ENCODE results near the gene VWA2.
"Not testable (repeated sequence)": the region's sequence is repeated elsewhere in the genome, so short reads cannot be mapped to it uniquely, and the experiment has no call there.

Gene VWA2

GRCh38 chr10:114320249-114321116, 81.4 kb downstream of the VWA2 start:
- no peak for DNase-seq

- DNase-seq = no peak
Observed at GRCh38 chr10:114322344-114322743, 83.3 kb downstream of the VWA2 start.

GRCh38 chr10:114323023-114323422, 84.0 kb downstream of the VWA2 start:
- DNase-seq = no peak

DNA sequence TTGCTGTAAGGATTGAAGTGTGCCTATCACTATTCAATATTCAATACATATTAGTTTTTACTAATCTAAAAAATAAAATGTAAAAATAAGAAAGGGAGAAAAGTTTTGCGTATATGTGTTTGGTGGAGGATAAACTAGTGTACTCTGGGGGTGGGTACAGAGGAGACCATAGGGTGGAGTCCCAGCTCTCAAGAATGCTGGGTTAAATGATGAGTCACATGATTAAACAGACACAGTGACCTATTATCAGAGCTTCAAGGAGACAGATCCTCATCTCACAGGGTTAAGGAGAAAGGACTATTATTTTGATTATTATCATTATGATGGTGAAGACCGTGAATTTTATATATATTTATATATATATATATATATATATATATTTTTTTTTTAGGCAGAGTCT, 87.7 kb downstream of the VWA2 start:
- no peak for DNase-seq

- no peak for DNase-seq
Observed at GRCh38 chr10:114327537-114328440, 88.7 kb downstream of the VWA2 start.

GRCh38 chr10:114328441-114328812, 89.4 kb downstream of the VWA2 start:
- DNase-seq = no peak

- DNase-seq = no peak
Observed at GRCh38 chr10:114328874-114329273, 89.8 kb downstream of the VWA2 start.

DNA sequence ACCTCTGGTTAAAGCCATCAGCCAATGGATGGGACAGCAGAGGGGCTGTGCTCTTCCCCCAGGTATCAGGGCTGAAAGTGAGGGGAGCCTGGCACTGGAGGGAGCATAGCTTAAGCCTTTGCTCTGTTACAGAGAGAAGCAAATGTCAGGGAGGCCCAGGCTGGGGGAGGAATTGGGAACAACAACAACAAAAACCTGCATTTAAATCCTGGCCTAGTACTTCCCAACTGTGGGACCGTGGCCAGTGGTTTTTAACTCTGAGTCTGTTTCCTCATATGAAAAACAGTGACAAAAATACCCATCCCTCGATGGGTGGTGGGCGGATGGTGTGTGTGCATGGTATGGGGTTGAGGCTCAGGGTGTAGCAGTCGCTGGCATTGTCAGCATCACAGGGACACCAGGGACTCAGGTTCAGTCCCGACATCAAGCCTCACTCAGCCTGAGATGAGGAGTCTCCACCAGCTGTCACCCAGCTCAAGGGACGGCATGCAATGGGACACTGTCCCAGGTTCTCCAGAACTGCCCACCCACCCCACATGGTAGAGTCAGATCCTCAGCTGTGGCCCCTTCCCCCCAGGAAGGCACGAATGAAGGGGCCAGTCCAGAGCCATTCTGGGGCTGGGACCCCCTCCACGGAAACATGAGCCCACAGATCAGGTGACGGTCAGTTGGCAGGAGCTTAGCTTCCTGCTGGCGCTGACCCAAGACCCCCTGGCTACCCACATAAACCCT, 90.7 kb downstream of the VWA2 start:
- DNase-seq = no peak

DNA sequence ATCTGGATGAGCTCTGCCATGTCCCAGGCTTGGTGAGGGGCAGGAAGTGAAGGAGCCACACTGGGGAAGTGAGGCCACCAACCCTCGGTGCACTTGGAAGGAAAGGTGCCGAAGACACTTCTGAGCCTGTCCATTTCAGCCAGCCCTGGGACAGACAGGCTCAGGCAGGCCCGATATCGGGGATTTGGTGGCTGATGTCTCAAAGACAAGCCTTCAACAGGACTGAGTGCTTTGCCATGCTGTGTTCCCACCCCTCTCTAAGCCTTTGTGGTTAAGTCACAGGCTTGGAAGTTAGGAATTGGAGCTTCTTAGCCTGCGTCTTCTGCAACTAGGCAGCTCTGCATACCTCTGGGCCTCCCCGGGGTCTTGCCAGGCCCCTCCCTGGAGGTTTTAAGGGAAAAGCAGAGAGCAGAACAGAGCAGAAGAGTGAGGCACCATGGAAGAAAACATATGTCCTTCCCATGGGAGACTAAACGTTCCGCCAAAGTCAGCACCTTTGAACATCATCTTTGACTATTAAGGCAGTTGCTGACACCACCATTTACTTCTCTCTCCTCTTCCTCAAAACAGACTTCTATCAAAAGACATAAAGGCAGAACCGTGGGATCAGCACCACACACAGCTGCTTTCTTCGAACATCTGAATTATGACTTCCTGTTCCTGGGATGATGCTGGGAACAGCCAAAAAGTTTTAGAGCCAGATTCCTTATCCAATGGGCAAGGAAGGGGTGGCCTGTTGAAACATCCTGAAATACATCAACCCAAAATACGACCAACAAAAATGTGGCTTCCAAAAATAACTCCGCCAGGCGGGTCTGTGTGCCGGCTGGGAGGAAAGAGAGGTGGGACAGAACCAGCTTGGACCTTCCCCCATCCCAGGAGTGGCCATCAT, 93.5 kb downstream of the VWA2 start:
- DNase-seq = no peak

GRCh38 chr10:114333441-114333840, 94.4 kb downstream of the VWA2 start:
- not testable (repeated sequence) for DNase-seq

- no peak for DNase-seq
Observed at GRCh38 chr10:114334301-114334700, 95.2 kb downstream of the VWA2 start.

- no peak for DNase-seq
Observed at GRCh38 chr10:114335614-114336013, 96.6 kb downstream of the VWA2 start.

DNA sequence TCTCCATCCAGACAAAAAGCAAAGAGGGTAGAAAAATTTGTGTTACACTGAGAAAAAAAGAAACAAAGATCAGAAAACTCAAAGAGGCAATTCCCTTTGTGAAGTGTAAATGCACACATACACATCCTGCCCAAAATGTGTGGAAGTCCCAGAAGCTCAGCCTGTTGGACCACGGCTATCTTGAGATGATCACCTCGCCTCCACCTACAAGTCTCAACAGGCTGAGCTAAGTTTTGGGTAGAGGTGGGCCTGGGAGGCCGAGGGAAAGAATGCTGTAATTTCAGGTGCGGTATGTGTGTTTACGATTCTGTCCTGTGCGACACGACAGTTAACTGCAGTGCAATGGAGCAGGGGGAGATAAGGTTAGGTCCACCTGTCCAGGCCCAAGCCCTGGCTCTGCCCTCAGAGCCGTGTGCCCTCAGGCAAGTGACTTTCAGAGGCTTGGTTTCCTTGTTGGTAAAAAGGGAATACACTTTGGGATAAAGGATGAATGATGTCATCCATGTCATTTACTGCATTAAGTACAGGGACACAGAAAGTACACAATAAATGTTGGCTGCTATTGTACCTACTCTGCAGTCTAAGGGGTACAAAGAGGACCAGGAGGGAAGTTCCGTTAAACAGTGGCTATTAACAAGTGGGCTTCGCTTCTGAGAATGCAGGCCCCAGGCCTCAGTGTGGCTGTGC, 97.9 kb downstream of the VWA2 start:
- no peak for DNase-seq

DNA sequence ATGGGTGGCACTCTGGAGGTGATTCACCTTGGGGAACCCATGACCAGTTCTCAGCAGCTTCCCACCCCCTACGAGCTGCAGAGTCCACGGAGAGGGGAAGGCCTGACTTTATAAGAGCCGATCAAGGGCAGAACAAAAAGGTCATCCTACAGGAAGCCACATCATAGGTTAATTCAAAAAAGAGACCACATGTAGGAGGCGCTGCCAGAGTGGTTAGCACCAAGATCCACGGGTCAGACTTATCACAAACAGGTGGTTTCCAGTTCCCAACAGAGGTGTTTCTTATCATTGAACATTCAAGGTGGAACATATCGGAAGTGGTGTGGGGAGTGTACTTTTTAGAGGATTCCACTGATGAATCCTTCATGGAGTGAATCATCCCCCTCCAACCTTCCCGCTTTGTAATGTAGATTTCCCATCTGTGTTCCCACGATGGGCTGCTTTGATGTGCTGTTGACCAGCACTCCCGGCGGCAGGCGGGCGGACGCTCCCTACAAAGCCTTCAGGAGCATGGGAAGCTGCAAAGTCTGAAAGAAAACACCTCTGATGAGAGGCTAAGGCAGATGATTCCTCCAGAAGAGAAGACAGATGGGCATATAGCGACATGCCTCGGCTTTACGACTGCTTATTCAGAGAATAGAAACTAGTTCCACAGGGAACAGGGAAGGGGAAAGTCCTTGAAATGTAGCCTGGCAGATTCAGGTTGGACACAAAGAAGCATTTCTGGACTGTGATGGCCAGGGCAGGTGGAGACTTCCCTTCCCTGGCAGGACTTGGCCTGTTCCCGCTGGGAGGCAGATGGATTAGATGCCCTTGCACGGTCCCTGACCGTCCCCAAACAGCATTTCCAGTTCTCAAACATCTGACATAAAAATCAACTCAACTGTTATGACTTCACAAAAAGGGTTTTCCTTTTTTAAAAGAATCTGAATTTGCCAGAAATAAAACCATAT, 98.7 kb downstream of the VWA2 start:
- DNase-seq = no peak

DNA sequence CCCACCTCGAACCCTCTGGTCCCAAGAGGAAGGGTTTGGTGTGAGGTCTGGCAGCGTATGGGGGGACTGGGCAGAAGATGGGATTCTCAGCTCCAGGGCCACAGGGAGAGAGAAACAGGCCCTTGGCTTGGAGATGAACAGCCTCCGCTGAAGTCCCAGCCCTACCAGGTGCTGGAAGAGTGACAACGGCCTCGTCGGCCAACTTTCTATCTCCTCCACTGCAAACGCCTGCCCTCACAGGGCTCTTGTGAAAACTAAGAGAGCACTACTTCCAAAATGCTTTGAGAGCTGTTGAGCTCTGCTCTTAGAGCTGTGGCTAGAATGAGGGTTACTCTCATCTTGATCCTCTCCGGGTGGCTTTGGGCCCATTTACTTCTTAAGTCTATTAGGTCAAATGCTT, 101.8 kb downstream of the VWA2 start:
- DNase-seq = no peak

Data from CD4-positive, alpha-beta T cell treated with Interleukin-10 for 1 hour (primary cell).